Measurements from ENCODE around the gene STAG2. TPM values are rescaled to one million over a fixed set of nuclear protein-coding genes. Genes with fewer than 3 reads are reported as not detected.

The STAG2 gene
- polyA plus RNA-seq, 1 experiment, result 15.7 TPM

DNA sequence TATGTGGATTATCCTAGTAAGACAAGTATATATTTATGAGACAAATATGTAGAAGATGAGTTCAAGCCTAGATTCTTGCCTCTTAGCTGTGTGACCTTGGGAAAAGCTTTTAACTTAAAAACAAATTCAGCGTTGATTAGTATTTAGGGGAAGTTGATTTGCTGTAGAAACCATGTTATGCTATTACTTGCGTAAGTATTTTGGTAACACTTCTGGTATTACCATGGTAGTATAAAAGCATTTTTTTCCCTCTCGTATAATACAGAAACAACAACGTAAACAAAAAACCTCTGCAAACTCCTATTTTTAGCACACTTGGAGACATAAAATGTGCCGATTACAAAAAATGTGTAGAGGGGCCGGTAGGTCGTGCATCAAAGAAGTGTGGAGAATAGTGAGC is 33.2 kb downstream of the STAG2 start:
- Histone ChIP-seq H3K4me3 (ENCODE audit: low read depth, low read length) (no peak overlapping the region), H3K36me3 (ENCODE audit: control insufficient read depth, insufficient read depth, low read length) (no peaks in the 10 kb centered on the region), H3K27me3 (ENCODE audit: control insufficient read depth, insufficient read depth, low read length) (no peaks in the 10 kb centered on the region)
- TF ChIP-seq, protein P1, sequence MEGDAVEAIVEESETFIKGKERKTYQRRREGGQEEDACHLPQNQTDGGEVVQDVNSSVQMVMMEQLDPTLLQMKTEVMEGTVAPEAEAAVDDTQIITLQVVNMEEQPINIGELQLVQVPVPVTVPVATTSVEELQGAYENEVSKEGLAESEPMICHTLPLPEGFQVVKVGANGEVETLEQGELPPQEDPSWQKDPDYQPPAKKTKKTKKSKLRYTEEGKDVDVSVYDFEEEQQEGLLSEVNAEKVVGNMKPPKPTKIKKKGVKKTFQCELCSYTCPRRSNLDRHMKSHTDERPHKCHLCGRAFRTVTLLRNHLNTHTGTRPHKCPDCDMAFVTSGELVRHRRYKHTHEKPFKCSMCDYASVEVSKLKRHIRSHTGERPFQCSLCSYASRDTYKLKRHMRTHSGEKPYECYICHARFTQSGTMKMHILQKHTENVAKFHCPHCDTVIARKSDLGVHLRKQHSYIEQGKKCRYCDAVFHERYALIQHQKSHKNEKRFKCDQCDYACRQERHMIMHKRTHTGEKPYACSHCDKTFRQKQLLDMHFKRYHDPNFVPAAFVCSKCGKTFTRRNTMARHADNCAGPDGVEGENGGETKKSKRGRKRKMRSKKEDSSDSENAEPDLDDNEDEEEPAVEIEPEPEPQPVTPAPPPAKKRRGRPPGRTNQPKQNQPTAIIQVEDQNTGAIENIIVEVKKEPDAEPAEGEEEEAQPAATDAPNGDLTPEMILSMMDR (IDR thresholded peaks at IDR 0.05; ENCODE audit: insufficient read depth, low read depth, low read length), result no peak
- CTCF ChIA-PET, result no interaction called here
- DNase-seq (ENCODE audit: low read depth), result no peak
- POLR2A ChIA-PET, result no interaction called here

DNA sequence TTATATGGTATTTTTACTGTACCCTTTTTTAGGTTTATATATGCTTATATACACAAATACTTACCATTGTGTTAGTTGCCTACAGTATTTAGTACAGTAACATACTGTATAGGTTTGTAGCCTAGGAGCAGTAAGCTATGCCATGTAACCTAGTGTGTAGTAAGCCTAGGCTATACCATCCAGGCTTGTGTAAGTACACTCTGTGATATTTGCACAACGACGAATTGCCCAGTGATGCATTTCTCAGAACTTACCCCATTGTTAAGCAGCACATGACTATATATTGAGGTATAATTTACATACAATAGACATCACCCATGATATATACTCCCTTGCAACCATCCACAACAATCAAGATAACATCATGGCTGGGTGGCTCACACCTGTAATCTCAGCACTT is 40.1 kb downstream of the STAG2 start:
- no peak for DNase-seq (ENCODE audit: low read depth)
- POLR2A ChIA-PET, result no interaction called here
- CTCF ChIA-PET, result no interaction called here

GRCh38 chrX:124005228-124005627 is 43.7 kb downstream of the STAG2 start:
- no peak for DNase-seq (ENCODE audit: low read depth)
- Histone ChIP-seq H3K36me3 (ENCODE audit: control insufficient read depth, insufficient read depth, low read length) (no peaks in the 10 kb centered on the region), H3K4me3 (ENCODE audit: low read depth, low read length) (no peak overlapping the region), H3K27me3 (ENCODE audit: control insufficient read depth, insufficient read depth, low read length) (no peaks in the 10 kb centered on the region)
- TF ChIP-seq, protein P1 (IDR thresholded peaks at IDR 0.05; ENCODE audit: insufficient read depth, low read depth, low read length), result no peak
- ChIA-PET CTCF (no interaction called here), POLR2A (no interaction called here)

More for the DNA sequence above, 40.1 kb downstream of the STAG2 start:
- Histone ChIP-seq H3K4me3 (ENCODE audit: low read depth, low read length) (no peak overlapping the region), H3K36me3 (ENCODE audit: control insufficient read depth, insufficient read depth, low read length) (no peaks in the 10 kb centered on the region), H3K27me3 (ENCODE audit: control insufficient read depth, insufficient read depth, low read length) (no peaks in the 10 kb centered on the region)
- TF ChIP-seq, protein P1 (IDR thresholded peaks at IDR 0.05; ENCODE audit: insufficient read depth, low read depth, low read length), result no peak

- Histone ChIP-seq H3K36me3 (ENCODE audit: control insufficient read depth, insufficient read depth, low read length) (no peaks in the 10 kb centered on the region), H3K27me3 (ENCODE audit: control insufficient read depth, insufficient read depth, low read length) (no peaks in the 10 kb centered on the region), H3K4me3 (ENCODE audit: low read depth, low read length) (no peak overlapping the region)
- CTCF ChIA-PET, result interaction anchor here (1.1 kb wide), 1 partner anchor 125 kb away, joined by 3 read pairs; no protein-coding TSS in a partner anchor
- POLR2A ChIA-PET, result interaction anchor here (1.1 kb wide), 1 partner anchor 13 kb away, joined by 5 read pairs; no protein-coding TSS in a partner anchor
- no peak for DNase-seq (ENCODE audit: low read depth)
- TF ChIP-seq, protein P1 (IDR thresholded peaks at IDR 0.05; ENCODE audit: insufficient read depth, low read depth, low read length), result no peak
These were observed 48.7 kb downstream of the STAG2 start for GRCh38 chrX:124010157-124010556.

DNA sequence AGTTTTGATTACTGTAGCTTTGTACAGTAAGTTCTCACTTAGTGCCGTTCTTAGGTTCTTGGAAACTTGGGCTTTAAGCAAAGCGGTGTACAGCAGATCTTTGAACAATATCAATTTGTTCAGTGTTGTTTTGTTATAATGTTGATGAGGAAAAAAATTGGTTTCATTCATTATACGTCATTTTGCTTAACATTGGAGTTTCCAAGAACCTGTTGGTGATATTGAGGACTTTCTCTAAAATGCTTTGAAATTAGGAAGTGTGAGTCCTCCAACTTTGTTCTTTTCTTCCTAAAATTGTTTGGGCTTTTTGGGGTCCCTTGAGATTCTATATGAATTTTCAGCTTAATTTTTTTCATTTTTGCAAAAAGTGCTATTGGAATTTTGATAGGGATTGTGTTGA is 49.1 kb downstream of the STAG2 start:
- Histone ChIP-seq H3K27me3 (ENCODE audit: control insufficient read depth, insufficient read depth, low read length) (no peaks in the 10 kb centered on the region), H3K36me3 (ENCODE audit: control insufficient read depth, insufficient read depth, low read length) (no peaks in the 10 kb centered on the region), H3K4me3 (ENCODE audit: low read depth, low read length) (no peak overlapping the region)
- TF ChIP-seq, protein P1 (IDR thresholded peaks at IDR 0.05; ENCODE audit: insufficient read depth, low read depth, low read length), result no peak
- DNase-seq (ENCODE audit: low read depth), result no peak
- ChIA-PET CTCF (no interaction called here), POLR2A (interaction anchor here (1.1 kb wide), 1 partner anchor 13 kb away, joined by 5 read pairs; no protein-coding TSS in a partner anchor)
